Caco-2 (cell line): ENCODE measurements around the gene ZNF879. TPM values are rescaled to one million over a fixed set of nuclear protein-coding genes. Genes with fewer than 3 reads are reported as not detected.

Experiments used
- BruUV-seq: library from RNA; stranded (reverse); fragments of 400-500 nt; replicated peaks from 2 replicates; lab custom pipeline; 2021; lab: Mats Ljungman, UMichigan
- CTCF ChIA-PET: fragments of 300-600 bp; sonication (Branson Sonifier 250); formaldehyde crosslinking; loops from one replicate; lab custom pipeline; 2022; ENCODE audit warnings: antibody characterized with exemption; lab: Charles Lee
- POLR2A ChIA-PET: fragments of 300-600 bp; sonication (Branson Sonifier 250); formaldehyde crosslinking; loops from one replicate; lab custom pipeline; 2022; ENCODE audit warnings: antibody characterized with exemption; lab: Charles Lee
- DNase-seq, 2 experiments: peaks; one replicate each; pipeline versions ENCODE4 v3.0.0 to v3.0.0-alpha.2; 2020 to 2022
- H3K27me3 ChIP-seq: replicated peaks from 2 replicates; pipeline ENCODE4 v1.6.0; 2011; ENCODE audit warnings: low read length; ENCODE audit not compliant: control insufficient read depth, insufficient read depth
- H3K36me3 ChIP-seq: 2 replicates; pipeline ENCODE4 v1.5.1; 2011; ENCODE audit warnings: low read length; ENCODE audit not compliant: control insufficient read depth, insufficient read depth
- H3K4me1 ChIP-seq: fragments of 250-450 bp; sonication (Bioruptor Pico); 2 replicates; pipeline ENCODE4 v1.5.1; 2020; ENCODE audit warnings: mild to moderate bottlenecking
- H3K4me3 ChIP-seq: 2 replicates; pipeline ENCODE4 v1.5.1; 2011; ENCODE audit warnings: low read depth, mild to moderate bottlenecking, control low read depth, low read length
- H3K9me3 ChIP-seq: fragments of 250-450 bp; sonication (Bioruptor Pico); 2 replicates; pipeline ENCODE4 v1.5.1; 2020; ENCODE audit warnings: mild to moderate bottlenecking, moderate library complexity
- H3K27ac Mint-ChIP-seq: one replicate; pipeline ENCODE4 v1.8.0; 2022; ENCODE audit warnings: mixed read lengths; ENCODE audit not compliant: unreplicated experiment
- H3K27me3 Mint-ChIP-seq: one replicate; pipeline ENCODE4 v1.8.0; 2022; ENCODE audit warnings: mixed read lengths; ENCODE audit not compliant: insufficient read depth, unreplicated experiment
- H3K36me3 Mint-ChIP-seq: one replicate; pipeline ENCODE4 v1.8.0; 2022; ENCODE audit warnings: mild to moderate bottlenecking, mixed read lengths; ENCODE audit not compliant: insufficient read depth, unreplicated experiment
- H3K4me1 Mint-ChIP-seq: one replicate; pipeline ENCODE4 v1.8.0; 2022; ENCODE audit warnings: low read depth, mixed read lengths; ENCODE audit not compliant: unreplicated experiment
- H3K4me3 Mint-ChIP-seq: one replicate; pipeline ENCODE4 v1.8.0; 2022; ENCODE audit warnings: mild to moderate bottlenecking, moderate library complexity, mixed read lengths; ENCODE audit not compliant: unreplicated experiment
- H3K9me3 Mint-ChIP-seq: one replicate; pipeline ENCODE4 v1.8.0; 2022; ENCODE audit warnings: mixed read lengths; ENCODE audit not compliant: unreplicated experiment
- CTCF ChIP-seq, 2 experiments: fragments of 200-600 bp in 1 of 2; IDR thresholded peaks; 1 replicate in 1 of 2; 2 replicates in 1 of 2; pipeline versions ENCODE4 v1.5.1 to v1.8.0; 2011 to 2022; ENCODE audit warnings: antibody characterized with exemption in 1 of 2, control low read depth in 1 of 2, inconsistent platforms in 1 of 2, low read depth in 1 of 2, low read length in 1 of 2, mild to moderate bottlenecking in 1 of 2, moderate library complexity in 1 of 2; ENCODE audit not compliant: insufficient read depth in 1 of 2, severe bottlenecking in 1 of 2, unreplicated experiment in 1 of 2
- intact Hi-C: fragments of 100-400 bp; cut with micrococcal nuclease; formaldehyde crosslinking; loops from one replicate; pipeline ENCODE4 v1.10.0; 2022; ENCODE audit not compliant: unreplicated experiment
- total RNA-seq: library from RNA; stranded (reverse); gene quantifications from 2 replicates; pipeline ENCODE4 v1.2.3, GENCODE V29; 2022

The ZNF879 gene
- total RNA-seq, 1 experiment from 2014 or later, result 3.0 TPM

GRCh38 chr5:178988436-178989220 is 35.0 kb upstream of the ZNF879 start:
- Histone ChIP-seq H3K36me3 (no peaks in the 10 kb centered on the region), H3K27me3 (no peaks in the 10 kb centered on the region), H3K9me3 (peaks cover 23% of the 10 kb centered on the region), H3K4me1 (no peaks in the 10 kb centered on the region), H3K4me3 (no peak overlapping the region)
- no peaks in the 10 kb centered on the region for H3K27me3 Mint-ChIP-seq
- no peak for DNase-seq
- no peak overlapping the region for H3K4me3 Mint-ChIP-seq
- intact Hi-C loops, result no loop called here
- no peaks in the 10 kb centered on the region for H3K36me3 Mint-ChIP-seq
- peaks cover 27% of the 10 kb centered on the region for H3K9me3 Mint-ChIP-seq
- BruUV-seq, result no TSS peak
- ChIA-PET CTCF (no interaction called here), POLR2A (no interaction called here)
- TF ChIP-seq CTCF (IDR thresholded peaks at IDR 0.05; ENCODE audit: insufficient read depth in 1 of 2, low read depth in 1 of 2, low read length in 1 of 2, severe bottlenecking in 1 of 2, unreplicated experiment in 1 of 2), result no peak
- H3K27ac Mint-ChIP-seq, result no peak overlapping the region
- H3K4me1 Mint-ChIP-seq, result no peaks in the 10 kb centered on the region

GRCh38 chr5:178989311-178989710 is 34.3 kb upstream of the ZNF879 start:
- BruUV-seq, result no TSS peak
- H3K27ac Mint-ChIP-seq, result no peak overlapping the region
- peaks cover 27% of the 10 kb centered on the region for H3K9me3 Mint-ChIP-seq
- H3K4me1 Mint-ChIP-seq, result no peaks in the 10 kb centered on the region
- ChIA-PET CTCF (no interaction called here), POLR2A (no interaction called here)
- no peaks in the 10 kb centered on the region for H3K4me1 ChIP-seq
- no peak overlapping the region for H3K4me3 ChIP-seq
- no peaks in the 10 kb centered on the region for H3K27me3 Mint-ChIP-seq
- H3K36me3 ChIP-seq, result no peaks in the 10 kb centered on the region
- H3K4me3 Mint-ChIP-seq, result no peak overlapping the region
- no peaks in the 10 kb centered on the region for H3K36me3 Mint-ChIP-seq
- no peaks in the 10 kb centered on the region for H3K27me3 ChIP-seq
- intact Hi-C loops, result no loop called here
- TF ChIP-seq CTCF (IDR thresholded peaks at IDR 0.05; ENCODE audit: insufficient read depth in 1 of 2, low read depth in 1 of 2, low read length in 1 of 2, severe bottlenecking in 1 of 2, unreplicated experiment in 1 of 2), result no peak
- H3K9me3 ChIP-seq, result peaks cover 23% of the 10 kb centered on the region
- no peak for DNase-seq

- Mint-ChIP-seq H3K4me3 (no peak overlapping the region), H3K27ac (no peak overlapping the region), H3K27me3 (no peaks in the 10 kb centered on the region), H3K36me3 (no peaks in the 10 kb centered on the region), H3K9me3 (peaks cover 33% of the 10 kb centered on the region), H3K4me1 (no peaks in the 10 kb centered on the region)
- ChIA-PET POLR2A (no interaction called here), CTCF (no interaction called here)
- H3K4me3 ChIP-seq, result no peak overlapping the region
- H3K27me3 ChIP-seq, result no peaks in the 10 kb centered on the region
- H3K36me3 ChIP-seq, result no peaks in the 10 kb centered on the region
- TF ChIP-seq CTCF (IDR thresholded peaks at IDR 0.05; ENCODE audit: insufficient read depth in 1 of 2, low read depth in 1 of 2, low read length in 1 of 2, severe bottlenecking in 1 of 2, unreplicated experiment in 1 of 2), result no peak
- no peak for DNase-seq
- H3K9me3 ChIP-seq, result peaks cover 17% of the 10 kb centered on the region
- intact Hi-C loops, result no loop called here
- BruUV-seq, result no TSS peak
- no peaks in the 10 kb centered on the region for H3K4me1 ChIP-seq
These were observed 33.1 kb upstream of the ZNF879 start for GRCh38 chr5:178990491-178990890.
